ENCODE measurements around the gene GNGT1.

DNA sequence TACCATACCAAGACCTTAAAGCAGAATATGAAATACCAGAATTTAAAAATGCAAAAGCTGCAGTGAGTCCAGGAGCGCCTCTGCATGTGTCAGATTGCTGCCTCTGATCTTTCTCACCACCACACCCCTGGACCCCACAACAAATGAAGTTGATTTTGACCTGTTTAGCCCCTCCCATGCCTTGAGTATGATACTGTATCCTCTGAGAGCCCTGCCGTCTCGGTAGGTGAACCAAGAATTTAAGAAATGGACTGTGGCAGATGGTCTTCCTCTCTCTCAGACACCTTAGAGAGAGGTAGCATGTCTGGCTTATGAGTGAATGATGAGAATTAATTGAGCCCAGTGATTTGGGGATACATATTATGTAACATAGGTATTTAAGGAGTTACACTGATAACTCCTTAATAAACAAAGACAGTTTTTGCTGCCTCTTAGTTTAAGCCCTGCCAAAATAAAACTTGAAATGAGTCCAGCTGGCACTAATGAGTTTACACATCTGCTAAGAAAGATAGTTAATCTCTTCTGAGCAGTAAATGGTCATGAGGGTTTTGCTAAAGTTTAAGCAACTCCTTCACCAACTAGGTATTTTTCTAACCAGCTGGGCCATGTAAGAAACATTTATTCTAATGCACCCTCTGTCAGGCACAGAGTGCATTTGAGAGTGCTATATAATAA, 11.3 kb upstream of the GNGT1 start:
- TF ChIP-seq TAF1 (IDR thresholded peaks at IDR 0.05; ENCODE audit: borderline replicate concordance, low read depth, low read length): no peak
- TF ChIP-seq, protein P1, sequence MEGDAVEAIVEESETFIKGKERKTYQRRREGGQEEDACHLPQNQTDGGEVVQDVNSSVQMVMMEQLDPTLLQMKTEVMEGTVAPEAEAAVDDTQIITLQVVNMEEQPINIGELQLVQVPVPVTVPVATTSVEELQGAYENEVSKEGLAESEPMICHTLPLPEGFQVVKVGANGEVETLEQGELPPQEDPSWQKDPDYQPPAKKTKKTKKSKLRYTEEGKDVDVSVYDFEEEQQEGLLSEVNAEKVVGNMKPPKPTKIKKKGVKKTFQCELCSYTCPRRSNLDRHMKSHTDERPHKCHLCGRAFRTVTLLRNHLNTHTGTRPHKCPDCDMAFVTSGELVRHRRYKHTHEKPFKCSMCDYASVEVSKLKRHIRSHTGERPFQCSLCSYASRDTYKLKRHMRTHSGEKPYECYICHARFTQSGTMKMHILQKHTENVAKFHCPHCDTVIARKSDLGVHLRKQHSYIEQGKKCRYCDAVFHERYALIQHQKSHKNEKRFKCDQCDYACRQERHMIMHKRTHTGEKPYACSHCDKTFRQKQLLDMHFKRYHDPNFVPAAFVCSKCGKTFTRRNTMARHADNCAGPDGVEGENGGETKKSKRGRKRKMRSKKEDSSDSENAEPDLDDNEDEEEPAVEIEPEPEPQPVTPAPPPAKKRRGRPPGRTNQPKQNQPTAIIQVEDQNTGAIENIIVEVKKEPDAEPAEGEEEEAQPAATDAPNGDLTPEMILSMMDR (IDR thresholded peaks at IDR 0.05): no peak

Data from SK-N-SH (cell line).